B cell (primary cell): ENCODE measurements around the gene GNPAT.

Source experiments
- EZH2 ChIP-seq: IDR thresholded peaks from 2 replicates; pipeline ENCODE4 v1.6.1; 2012; ENCODE audit warnings: borderline replicate concordance, low read depth, mild to moderate bottlenecking, moderate library complexity, low read length; ENCODE audit not compliant: insufficient read depth, poor library complexity, severe bottlenecking
- TF ChIP-seq, protein P1 (sequence below): fragments of 200-600 bp; IDR thresholded peaks from one replicate; pipeline ENCODE4 v1.8.0; 2022; ENCODE audit warnings: antibody characterized with exemption, mild to moderate bottlenecking

DNA sequence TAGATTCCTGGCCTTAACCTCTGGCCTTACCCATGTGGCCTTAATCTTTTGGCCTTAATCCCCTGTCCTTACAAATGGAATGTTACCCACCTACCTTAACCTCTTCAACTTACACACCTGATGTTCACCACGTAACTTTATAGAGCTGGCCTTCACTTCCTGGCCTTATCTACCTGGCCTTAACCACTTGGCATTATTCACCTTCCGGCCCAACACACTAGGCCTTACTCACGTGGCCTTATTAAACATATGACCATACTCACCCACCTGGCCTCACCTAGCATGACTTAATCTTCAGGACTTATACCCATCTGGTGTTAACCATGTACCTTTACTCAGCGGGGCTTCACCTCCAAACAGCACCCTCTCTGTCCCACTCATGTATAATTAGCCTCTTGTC, 54.9 kb downstream of the GNPAT start:
- TF ChIP-seq, protein P1, sequence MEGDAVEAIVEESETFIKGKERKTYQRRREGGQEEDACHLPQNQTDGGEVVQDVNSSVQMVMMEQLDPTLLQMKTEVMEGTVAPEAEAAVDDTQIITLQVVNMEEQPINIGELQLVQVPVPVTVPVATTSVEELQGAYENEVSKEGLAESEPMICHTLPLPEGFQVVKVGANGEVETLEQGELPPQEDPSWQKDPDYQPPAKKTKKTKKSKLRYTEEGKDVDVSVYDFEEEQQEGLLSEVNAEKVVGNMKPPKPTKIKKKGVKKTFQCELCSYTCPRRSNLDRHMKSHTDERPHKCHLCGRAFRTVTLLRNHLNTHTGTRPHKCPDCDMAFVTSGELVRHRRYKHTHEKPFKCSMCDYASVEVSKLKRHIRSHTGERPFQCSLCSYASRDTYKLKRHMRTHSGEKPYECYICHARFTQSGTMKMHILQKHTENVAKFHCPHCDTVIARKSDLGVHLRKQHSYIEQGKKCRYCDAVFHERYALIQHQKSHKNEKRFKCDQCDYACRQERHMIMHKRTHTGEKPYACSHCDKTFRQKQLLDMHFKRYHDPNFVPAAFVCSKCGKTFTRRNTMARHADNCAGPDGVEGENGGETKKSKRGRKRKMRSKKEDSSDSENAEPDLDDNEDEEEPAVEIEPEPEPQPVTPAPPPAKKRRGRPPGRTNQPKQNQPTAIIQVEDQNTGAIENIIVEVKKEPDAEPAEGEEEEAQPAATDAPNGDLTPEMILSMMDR: no peak
- TF ChIP-seq EZH2: no peak
